ENCODE results near the gene KLC3. TPM values are rescaled to one million over a fixed set of nuclear protein-coding genes. Genes with fewer than 3 reads are reported as not detected.

The KLC3 gene
- 10 to 100 TPM; 17.3 to 32.2 (median 27.0) TPM for total RNA-seq

DNA sequence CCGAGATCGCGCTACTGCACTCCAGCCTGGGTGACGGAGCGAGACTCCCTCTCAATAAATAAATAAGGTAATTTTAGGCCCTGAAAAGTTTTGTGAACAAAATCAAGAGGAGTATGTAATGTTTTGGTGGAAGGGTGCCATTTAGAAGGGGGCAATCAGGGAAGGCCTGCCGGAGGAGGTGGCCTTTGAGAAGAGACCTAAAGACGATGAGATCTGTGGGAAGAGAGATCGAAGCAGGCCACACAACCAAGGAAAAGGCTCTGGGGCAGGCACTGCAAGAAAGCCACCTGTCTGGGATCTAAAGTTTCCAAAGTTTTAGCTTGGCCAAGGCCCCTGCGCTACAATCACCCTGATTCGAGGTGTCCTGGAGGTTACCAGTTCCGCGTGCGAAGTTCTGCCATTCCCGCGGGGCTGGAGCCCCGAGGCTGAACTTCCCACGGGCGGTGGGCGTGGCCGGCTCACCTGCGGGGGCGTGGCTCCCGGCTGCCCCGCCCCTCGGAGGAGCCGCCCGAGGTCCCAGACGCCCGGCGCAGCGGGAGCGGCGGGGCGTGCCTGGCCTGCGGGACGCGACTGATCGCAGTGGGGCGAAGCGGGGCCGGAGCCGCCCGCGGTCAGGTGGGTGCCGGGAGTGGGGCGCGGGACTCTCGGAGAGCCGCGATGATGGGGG lies at the start of gene KLC3:
Gene KLC3, plus strand, starts transcription at position 519 of the 667 bp plus-strand sequence. CDS start 4,792 bp downstream, outside the sequence.
- peaks cover 6 to 43% (median 10%) of the 10 kb centered on the region in 3 donors for H3K4me1 ChIP-seq
- no peaks in the 10 kb centered on the region for H3K36me3 ChIP-seq
- 32 to 34% methylated on average over 13 to 16 of the region's 50 CpGs for WGBS, 2 donors
- intact Hi-C loops (cut with DNase I), result no loop called here
- peak within 1 kb of the TSS; percentile 45 to 64 (median 57) for H3K4me3 ChIP-seq
- DNase-seq, result no peak
- H3K27me3 ChIP-seq, result peaks cover 0 to 56% (median 0%) of the 10 kb centered on the region in 4 donors
- H3K9me3 ChIP-seq, result no peaks in the 10 kb centered on the region
- TF ChIP-seq POLR2A (IDR thresholded peaks at IDR 0.05) (peak in 3 of 4 donors; percentile 35 to 67 (median 38)), CTCF (IDR thresholded peaks at IDR 0.05) (no peak)
- H3K27ac ChIP-seq, result peak within 1 kb of the TSS in 3 of 4 donors; percentile 74 to 84 (median 75)

GRCh38 chr19:45291834-45292233 lies 48.7 kb upstream of the KLC3 start:
- Histone ChIP-seq H3K36me3 (peaks cover 4 to 89% (median 10%) of the 10 kb centered on the region in 3 donors), H3K27ac (no peak overlapping the region), H3K27me3 (no peaks in the 10 kb centered on the region), H3K9me3 (no peaks in the 10 kb centered on the region), H3K4me1 (peaks cover 0 to 13% (median 6%) of the 10 kb centered on the region in 3 donors), H3K4me3 (no peak overlapping the region)
- WGBS, 2 donors, result 100% methylated on average over 1 of the region's 1 CpG
- intact Hi-C loops (cut with DNase I), result no loop called here
- no peak for DNase-seq
- TF ChIP-seq POLR2A (IDR thresholded peaks at IDR 0.05), result no peak
- no peak for TF ChIP-seq CTCF (IDR thresholded peaks at IDR 0.05)

GRCh38 chr19:45293682-45294081 lies 46.9 kb upstream of the KLC3 start:
- no peak for DNase-seq
- no peaks in the 10 kb centered on the region for H3K27me3 ChIP-seq
- H3K9me3 ChIP-seq, result no peaks in the 10 kb centered on the region
- intact Hi-C loops (cut with DNase I), result no loop called here
- 39 to 57% methylated on average over 4 of the region's 4 CpGs for WGBS, 2 donors
- H3K4me1 ChIP-seq, result peaks cover 0 to 13% (median 6%) of the 10 kb centered on the region in 3 donors
- TF ChIP-seq POLR2A (IDR thresholded peaks at IDR 0.05) (no peak), CTCF (IDR thresholded peaks at IDR 0.05) (no peak)
- H3K27ac ChIP-seq, result no peak overlapping the region
- peaks cover 4 to 88% (median 10%) of the 10 kb centered on the region in 3 donors for H3K36me3 ChIP-seq
- H3K4me3 ChIP-seq, result no peak overlapping the region

DNA sequence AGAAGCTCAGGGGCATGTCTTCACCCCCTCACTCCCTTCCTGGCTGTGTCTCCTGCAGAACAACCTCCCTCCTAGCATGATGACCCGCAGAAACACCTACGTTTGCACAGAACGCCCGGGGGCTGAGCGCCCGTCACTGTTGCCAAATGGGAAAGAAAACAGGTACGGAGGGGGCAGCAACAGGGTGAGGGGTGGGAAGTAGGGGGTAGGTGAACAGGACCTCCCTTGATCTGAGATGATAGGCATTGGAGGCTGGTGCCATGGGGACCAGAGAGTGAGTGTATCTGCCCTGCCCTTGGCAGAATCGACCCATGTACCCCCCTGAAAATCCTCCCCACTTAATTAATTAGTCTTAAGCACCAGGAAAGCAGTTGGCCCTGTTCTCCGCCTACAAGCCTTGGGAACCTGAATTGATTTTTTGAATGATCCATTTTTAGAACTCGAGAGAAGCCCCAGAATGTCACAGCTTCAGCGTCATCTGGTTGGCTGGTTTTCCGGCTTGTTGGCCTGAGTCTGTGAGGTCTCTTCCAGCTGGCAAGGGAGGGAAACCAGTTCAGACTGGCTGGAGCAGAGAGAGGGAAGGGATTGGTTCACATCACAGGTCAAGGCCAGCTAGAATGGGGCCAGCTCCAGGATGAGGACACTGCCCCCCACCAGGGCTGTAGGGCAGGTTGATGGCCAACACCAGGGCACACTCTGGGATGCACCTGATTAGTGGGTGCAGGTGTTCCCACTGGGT lies 46.1 kb upstream of the KLC3 start:
- no peak for DNase-seq
- intact Hi-C loops (cut with DNase I), result no loop called here
- WGBS, 2 donors, result 37 to 49% methylated on average over 8 to 11 of the region's 12 CpGs

More for the DNA sequence above, 46.1 kb upstream of the KLC3 start:
- no peaks in the 10 kb centered on the region for H3K9me3 ChIP-seq
- no peaks in the 10 kb centered on the region for H3K27me3 ChIP-seq
- peaks cover 4 to 87% (median 10%) of the 10 kb centered on the region in 3 donors for H3K36me3 ChIP-seq
- no peak for TF ChIP-seq POLR2A (IDR thresholded peaks at IDR 0.05)
- no peak for TF ChIP-seq CTCF (IDR thresholded peaks at IDR 0.05)
- H3K4me1 ChIP-seq, result peaks cover 0 to 13% (median 6%) of the 10 kb centered on the region in 3 donors
- H3K27ac ChIP-seq, result no peak overlapping the region
- H3K4me3 ChIP-seq, result no peak overlapping the region

Data from esophagus squamous epithelium (tissue), 5 donors.